ENCODE data around the gene THRB.
"Not testable (repeated sequence)": the region's sequence is repeated elsewhere in the genome, so short reads cannot be mapped to it uniquely, and the experiment has no call there.

The THRB gene

DNA sequence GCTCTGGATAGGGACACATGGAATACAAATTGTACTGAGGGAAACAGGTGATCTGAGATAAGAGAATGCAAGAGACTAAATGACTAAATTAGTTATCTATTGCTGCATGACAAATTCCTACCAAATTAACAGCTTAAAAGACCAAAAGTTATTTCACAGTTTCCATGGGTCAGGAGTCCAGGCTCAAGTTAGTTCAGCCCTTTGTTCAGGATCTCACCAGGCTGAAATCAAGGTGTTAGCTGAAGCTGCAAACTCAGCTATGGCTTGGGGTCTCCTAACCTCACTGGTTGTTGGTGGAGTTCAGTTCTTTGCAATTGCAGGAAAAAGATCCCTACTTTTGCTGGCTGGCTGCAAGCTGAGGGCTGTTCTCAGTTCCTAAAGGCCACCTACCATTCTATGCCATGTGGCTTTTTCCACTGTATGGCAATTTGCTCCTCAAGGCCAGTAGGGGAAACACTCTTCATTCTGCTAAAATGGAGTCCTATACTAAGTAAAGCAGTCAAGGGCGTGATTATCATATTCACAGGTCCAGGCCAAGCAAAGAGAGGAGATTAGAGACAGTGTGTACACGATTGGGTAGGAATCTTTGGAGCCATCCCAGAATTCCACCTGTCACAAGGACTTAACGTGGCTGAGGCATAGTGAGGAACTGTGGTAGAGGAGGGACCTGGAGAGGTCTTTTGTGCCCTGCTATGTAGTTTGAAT lies 53.7 kb downstream of the THRB start:
- no peak for DNase-seq

DNA sequence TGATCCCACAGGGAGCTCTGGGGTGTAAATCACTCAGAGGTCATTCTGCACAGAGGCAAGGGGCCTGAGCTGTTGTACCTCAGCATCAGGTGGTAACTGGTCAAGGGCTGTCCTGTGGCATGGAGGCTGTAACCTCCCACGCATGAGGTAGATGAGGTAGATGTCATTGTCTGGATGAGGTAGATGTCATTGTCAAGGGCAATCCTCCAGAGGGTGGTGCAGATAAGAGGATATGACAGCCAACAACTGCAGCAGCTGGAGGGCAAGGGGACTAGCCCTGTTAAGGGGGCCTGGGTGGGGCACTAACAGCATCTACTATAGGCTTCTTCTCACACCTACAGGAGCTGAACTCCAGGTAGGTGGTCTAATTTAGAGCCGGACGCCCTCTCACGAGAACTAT lies 55.6 kb downstream of the THRB start:
- DNase-seq: no peak

DNA sequence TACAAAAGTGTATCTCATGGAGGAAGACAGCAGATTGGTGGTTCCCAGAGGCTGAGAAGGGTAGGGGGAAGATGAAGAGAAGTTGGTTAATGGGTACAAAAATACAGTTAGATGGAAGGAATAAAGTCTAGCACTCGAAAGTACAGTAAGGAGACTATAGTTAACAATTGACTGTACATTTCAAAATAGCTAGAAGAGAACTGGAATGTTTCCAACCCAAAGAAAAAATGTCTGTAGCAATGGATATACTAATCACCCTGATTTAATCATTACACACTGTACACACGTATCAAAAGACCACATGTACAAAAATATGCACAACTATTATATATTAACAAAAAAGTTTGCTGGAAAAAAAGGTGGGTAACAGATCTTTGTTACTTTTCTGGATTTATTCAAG lies 57.3 kb downstream of the THRB start:
- DNase-seq: no peak

DNA sequence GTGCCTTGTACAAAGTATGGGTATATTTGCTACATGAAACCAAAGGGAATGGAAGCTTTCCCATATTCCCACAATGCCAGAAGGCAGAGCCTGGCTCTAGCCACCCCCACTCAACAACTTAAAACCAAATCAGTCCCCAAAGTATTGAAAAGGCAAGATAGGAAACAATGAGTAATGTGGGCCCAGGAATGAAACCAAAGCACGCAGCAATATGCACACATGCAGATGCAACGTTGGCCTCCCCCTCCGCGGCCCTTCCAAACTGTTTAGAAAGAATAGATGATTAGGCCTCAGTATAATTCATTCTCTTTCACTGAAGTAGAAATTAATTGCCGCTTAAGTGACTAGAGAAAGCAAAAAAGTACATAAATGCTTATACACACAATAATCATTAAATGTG lies 59.1 kb downstream of the THRB start:
- DNase-seq: no peak

DNA sequence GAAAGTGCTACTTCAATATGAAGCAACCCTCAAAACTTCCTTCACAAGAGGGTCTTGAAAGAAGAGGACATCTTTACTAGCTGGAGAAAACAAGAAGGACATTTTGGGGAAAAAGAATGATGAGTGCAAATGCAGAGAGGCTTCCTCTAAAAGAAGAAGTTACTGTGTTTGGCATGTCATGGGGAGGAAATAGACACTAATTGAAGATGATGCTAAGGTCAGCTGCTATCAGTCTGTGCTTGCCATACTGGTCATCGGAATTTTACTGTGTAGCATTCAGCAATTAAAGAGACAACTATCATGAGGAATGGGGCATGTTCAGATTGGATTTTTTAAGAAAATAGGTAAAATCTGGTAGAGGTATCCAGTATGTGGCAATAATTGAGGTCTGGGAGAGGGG lies 60.0 kb downstream of the THRB start:
- no peak for DNase-seq

DNA sequence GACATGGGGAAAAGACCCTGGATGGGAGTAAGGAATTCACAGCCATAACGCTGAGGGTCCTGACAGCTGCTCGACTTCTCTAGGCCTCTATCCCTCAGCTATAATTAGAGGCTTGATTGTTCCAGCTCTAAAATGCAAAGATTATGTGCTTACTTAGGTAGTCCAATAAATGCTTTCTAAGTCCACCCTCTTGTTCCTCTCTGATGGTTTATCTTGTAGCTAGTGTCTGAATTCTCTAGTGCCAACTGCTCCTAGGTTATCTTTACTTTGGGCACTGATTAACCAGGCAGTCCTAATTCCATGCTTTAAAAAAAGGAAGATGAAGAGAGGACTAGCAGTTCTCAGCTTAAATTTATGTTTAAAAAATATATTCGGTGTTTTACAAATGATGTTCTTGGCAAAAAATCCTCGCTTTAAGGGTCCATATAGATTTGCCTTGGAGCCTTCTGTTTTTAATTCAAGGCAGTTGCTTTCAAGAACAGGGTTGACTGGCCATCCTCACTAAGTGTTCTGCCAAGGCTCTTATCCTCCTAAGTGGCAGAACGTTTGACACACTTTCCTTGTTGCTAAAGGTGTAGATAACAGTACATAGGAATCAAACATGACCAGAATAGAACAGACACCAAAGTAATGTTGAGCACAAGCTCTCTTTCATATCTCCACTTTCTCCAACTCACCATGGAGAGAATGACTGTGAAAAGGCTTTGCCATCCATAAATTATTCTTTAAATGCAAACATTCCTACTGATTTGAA lies 60.6 kb downstream of the THRB start:
- no peak for DNase-seq

DNA sequence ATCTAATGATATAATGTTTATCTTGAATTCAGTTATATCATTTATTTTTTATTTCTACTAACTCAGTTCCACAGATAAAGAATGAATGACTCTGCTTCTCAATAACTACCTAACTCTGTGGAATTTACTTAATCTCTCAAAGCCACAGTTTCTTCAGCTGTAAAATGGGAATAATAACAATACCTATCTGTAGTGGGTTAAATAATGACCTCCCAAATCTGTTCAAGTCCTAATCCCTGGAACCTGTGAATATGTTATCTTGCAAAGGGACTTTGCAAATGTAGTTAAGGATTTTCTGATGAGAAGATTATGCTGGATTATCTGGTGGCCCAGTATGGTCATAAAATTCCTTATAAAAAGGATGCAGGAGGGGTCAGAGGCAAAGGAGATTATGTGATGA lies 61.7 kb downstream of the THRB start:
- DNase-seq: no peak

DNA sequence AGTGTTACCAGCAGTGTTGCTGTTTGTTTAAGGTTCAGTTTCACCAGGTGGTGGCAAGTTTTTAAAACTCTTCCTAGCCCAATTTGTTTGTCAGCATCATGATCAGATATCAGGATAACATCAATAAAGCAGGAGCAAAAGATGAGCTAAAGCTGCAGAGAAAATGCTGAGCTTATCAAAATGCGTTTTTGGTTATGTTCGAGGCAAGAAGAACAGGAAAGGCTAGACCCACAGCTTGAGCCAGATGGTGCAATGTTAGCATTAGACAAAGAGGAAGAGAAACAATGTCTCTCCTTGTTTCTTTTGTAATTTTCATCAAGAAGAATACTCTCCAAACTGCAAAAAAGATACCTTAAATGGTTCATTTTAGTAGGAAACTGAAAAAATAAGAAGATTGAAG lies 66.2 kb downstream of the THRB start:
- no peak for DNase-seq

DNA sequence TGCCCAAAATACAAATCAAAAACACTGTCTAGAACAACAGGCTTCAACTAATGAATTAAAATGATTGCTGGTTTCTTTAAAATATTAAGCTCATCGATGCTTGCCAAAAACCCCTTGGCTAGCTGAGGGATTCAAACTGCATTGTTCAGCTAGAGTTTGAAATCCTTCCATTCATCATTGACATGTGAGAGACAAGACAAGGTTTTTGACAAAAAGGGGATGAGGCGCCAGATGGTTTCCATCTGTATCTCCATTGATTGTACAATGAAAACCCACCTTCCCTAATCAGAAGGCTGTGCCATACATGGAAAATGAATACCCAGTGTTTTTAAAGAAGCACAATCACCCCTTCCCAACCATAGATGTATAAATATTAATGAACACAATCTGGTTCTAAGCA lies 67.8 kb downstream of the THRB start:
- DNase-seq: no peak

DNA sequence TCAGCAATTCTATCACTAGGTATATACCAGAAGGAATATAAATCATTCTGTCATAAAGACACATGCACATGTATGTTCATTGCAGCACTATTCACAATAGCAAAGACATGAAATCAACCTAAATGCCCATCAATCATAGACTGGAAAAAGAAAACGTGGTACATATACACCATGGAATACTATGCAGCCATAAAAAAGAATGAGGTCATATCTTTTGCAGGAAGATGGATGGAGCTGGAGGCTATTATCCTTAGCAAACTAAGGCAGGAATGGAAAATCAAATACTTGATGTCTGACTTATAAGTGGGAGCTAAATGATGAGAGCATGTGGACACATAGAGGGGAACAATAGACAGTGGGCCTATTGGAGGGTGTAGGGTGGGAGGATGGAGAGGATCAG lies 73.8 kb downstream of the THRB start:
- not testable (repeated sequence) for DNase-seq

DNA sequence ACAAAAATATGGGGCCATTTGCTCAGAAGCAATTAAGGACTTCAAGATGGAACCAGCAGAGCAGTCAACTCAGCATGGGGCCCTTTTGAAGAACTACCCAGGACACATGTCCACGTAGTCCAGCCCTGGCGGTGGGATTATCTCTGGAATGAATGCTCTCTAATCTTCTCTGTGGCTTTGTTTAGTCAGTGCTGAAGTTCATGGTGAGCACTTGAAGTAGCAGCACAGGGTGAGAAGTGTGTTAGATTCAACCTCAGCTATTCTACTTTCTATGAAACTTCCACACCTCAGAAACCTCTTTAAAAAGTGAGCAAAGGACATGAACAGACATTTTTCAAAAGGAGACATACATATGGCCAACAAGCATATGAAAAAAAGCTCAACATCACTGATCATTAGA lies 74.4 kb downstream of the THRB start:
- no peak for DNase-seq

DNA sequence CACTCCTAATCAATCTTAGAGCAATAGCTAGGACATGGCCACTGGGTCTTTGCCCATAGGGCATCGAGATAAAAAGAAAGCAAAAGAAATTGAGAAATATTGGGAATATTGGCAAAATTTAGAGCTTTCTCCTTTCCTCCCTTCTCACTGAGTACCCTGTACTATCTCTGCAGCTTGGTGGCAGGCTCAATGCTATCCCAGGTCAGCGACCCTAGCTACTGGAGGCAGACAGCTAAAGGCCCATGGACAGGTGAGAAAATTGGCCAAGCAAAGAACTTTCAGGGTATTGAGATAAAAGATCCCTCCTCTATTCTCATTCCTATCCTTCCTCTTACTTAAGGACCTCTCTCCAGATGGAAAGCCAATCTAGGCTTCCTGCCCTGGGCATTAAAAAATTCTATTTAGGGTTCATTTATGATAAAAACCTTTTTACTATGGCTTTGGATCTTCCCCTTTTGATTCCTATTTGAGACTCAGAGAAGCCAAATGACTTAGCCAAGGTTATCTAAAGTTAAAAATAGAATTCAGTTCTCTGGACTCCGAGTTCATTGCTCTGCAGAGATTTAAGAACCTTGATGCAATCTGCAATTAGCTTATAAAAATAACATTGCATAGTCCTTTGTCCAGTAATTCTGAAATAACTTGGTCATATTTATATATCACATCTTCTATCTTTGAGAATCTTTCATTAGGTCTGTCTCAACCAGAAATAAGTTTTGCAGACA lies 75.4 kb downstream of the THRB start:
- no peak for DNase-seq

DNA sequence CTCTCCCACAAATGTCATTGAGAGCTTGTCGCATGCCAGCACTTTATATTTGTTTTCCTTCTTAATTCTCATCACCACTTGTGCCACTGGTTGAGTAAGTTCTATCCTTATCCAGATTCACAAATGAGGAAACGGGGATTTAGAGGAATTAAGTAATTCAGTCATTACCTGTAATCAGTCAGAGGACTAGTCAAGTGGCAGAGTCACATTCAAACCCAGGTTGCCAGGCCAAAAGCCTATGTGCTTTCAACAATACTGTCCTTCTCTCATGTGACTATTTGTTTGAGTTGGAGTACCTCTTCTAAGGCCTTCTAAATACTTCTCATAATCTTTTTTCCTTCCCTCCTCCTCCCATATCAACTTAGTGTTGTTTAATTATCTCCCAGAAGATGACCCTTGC lies 76.9 kb downstream of the THRB start:
- DNase-seq: no peak

DNA sequence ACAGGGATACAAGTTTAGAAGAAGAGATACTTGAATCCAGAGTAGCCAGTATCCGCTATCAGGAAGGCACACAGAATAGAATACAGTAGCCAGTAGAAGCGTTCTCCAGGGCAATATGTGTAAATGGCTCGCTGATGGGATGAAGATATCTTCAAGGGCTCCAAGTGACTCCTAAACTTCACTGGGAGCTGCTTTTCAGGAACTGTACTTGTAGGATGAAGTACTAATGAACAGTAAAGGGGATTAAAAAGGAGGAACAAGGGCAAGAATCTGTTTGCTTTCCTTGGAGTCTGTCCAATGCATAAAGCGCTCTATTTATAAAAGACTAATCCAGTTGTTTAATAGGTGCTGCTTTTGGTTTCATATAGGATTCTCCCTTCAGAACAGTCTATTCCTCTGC lies 78.4 kb downstream of the THRB start:
- no peak for DNase-seq

DNA sequence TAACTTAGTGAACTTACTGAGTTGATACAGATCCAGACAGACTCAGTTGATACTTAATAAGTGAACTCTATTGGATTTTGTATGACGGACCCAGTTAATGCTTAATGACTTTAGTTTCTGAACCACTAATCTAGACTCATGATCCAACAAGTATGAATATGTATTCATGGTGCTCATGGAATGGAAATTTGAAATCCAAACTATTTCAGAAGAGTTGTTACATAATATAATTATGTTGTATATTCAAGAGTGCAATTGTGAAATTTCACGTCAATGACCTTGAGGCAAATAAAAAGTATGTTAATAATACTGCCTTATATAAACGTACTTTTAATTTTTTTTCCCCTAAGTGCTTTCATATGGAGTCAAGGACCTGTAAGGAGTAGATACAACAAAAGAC lies 78.8 kb downstream of the THRB start:
- DNase-seq: no peak

DNA sequence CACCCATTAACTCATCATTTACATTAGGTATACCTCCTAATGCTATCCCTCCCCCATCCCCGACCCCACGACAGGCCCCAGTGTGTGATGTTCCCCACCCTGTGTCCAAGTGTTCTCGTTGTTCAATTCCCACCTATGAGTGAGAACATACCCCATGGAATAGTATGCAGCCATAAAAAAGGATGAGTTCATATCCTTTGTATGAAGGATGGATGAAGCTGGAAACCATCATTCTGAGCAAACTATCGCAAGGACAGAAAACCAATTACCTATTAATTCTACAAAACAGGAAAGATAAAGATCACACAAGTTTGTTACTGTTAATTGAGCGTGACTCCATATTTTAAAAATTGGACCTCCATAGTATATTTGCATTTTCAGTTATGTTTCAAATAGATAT lies 81.0 kb downstream of the THRB start:
- DNase-seq: not testable (repeated sequence)

DNA sequence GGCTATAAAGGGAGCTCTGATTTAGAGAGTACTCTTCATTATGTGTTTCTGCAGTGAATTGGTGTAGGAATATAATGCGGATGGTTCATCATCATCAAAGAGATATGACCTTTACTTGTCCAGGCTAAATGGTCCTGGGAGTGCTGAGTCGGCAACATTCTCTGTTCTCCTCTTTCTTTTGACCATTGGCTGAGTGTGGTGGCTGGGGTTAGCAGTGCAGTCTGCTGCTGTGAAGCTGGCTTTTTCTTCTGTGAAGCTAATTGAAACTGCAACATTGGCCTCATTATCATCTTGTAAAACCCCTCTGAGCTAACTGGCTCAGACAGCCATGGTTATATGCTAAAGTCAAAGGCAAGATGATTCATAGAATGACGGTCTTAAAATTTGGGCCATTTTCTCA lies 83.8 kb downstream of the THRB start:
- no peak for DNase-seq

DNA sequence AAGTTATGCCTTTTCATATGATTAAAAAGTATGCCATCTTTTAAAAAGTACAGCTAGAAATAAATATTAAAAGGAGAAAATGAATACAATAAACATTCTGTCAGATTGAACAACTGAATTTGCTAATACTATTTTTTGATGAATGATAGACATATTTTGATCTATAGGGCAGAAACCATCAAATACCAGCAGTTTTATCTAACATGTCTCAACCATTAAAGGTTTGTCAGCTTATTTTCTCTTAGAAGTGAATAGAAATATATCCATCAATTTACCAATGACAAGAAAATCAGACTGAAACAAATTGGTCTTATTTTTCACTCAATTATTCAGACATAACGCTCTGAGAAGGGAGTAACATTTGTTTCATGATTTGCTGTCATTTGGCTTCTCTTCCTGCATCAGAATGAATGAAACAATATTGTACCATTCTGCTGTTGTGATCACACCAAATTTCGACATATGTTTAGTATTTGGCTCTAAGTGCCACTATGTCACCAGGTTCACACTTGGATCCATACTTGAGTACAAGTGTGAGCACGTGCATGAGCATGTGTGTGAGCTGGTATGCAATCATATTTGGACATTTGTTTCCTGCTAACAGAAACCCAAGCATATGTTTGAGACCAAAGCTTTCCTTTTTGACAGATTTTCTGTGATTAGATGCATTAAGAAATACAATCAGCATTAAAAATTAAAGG lies 86.5 kb downstream of the THRB start:
- DNase-seq: no peak

DNA sequence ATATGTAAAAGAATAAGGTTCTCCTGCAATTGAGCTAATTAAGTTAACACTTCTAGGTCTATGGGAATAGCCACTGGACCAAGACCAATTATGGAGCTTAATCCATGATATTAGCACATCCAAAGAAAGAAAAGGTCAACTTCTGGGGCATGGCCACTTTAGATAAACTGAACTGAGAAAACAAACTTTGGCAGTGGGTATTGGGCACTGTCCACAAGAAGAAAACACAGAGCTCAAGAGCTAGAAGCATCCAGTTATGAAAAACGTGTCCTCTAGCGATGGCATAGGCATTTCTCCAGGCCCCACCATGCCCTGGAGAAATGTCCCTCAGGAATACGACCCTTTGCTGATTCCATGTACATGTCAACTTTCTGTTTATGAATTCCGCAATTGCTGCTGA lies 87.8 kb downstream of the THRB start:
- DNase-seq: no peak

DNA sequence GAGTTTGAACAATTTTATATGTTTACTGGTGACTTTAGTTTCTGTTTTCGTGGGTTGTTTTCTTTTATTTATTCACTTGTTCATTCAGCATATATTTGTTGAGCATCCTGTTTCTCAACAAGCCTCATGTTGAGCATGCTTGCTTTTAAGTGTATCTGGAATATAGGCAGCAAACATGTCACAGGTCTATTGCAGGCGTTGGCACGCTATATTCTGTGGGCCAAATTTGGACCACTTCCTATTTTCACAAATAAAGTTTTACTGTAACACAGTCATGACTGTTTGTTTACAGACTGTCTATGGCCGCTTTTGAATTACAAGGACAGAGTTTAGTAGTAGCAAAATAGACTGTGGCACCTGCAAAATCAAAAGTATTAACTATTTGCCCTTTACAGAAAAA lies 89.6 kb downstream of the THRB start:
- DNase-seq: no peak

DNA sequence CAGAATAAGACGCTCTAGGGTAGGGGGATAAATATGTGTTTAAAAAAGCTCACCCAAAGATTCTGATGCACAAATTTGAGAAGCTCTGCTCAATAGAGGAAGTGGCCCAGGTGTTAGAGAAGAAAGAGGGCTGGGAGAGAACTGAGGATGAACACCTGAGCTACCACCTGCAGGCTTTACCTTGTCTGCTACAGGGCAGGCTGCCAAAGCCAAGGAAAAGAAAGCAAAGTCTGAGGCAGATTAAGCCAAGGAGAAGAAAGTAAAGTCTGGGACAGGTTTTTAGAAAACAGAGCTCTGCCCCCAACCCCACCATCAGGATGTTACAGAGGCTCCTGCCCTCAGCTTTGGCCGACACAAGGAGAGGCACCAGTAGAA lies 92.9 kb downstream of the THRB start:
- no peak for DNase-seq

DNA sequence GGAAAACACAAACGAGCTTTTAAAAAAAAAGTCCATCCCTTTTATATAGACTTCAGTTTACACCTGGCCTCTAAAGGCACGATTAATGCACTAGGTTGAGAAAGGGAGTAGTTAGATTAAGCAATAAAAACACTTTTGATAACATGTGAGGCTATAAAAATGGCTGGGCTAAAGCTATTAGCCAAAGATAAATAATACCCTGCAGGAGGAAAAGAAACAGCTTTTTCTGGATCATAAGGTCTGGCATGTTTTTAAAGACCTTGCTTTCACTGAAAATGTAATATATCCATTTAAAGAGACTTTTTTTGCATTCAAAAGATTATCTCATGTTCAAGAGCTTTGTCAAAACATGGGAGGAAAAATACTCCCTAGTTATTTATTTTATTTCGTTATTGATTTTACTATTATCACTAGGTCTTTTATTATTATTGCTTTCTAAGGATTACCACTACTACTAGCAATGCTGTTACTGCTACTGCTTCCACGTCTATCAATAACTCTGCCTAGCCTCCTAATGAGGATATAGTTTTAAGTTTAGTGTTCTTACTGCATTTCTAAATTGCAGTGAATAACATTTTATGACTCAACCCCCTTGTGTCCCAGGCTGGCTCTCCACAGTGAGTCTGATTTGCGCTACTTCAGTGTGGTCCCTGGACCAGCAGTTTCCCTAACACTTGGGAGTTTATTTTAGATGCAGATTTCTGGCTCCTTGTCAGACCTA lies 93.4 kb downstream of the THRB start:
- no peak for DNase-seq

DNA sequence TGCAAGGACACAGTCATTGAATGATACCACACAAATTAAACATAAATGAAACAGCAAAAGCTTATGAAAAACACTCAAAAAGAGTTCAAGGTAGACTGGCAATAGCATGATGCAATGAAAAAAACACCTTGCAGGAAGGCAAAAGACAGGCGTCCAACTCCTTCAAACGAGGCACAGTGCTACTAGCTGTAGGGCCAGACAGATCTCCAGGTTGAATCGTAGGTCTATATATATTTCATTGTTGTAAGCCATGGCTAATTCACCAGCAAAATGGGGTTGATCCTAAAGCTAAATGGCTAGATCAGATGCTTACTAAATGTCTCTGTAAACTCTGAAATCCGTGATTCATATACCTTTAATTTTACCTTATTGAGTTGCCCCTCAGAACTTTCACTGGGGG lies 94.2 kb downstream of the THRB start:
- no peak for DNase-seq

Data from KG1 (cell line).